GM23338 (cell line): ENCODE measurements around the gene BCAP31. TPM values are rescaled to one million over a fixed set of nuclear protein-coding genes. Genes with fewer than 3 reads are reported as not detected.

Experiments used
- ATAC-seq: fragments of 200-7000 bp; cut with Tn5 transposase; 3 replicates; pipeline ENCODE4 v1.9.1; 2020
- DNase-seq: peaks from one replicate; pipeline ENCODE4 v3.0.0-alpha.2; 2015; ENCODE audit warnings: low spot score
- H2AFZ ChIP-seq: fragments of 200-600 bp; sonication (generic); 2 replicates; pipeline ENCODE4 v1.8.0; 2016; ENCODE audit warnings: antibody characterized with exemption, mild to moderate bottlenecking, moderate library complexity
- H3F3A ChIP-seq: fragments of 200-600 bp; sonication (generic); replicated peaks from 2 replicates; pipeline ENCODE4 v1.8.0; 2017; ENCODE audit warnings: antibody characterized with exemption, mixed run types, low read depth
- H3K27ac ChIP-seq: fragments of 200-600 bp; sonication (generic); 2 replicates; pipeline ENCODE4 v1.6.1; 2016; ENCODE audit warnings: low read depth
- H3K27me3 ChIP-seq: fragments of 200-600 bp; sonication (generic); 2 replicates; pipeline ENCODE4 v1.8.0; 2016; ENCODE audit warnings: mild to moderate bottlenecking, mixed run types, moderate library complexity; ENCODE audit not compliant: insufficient read depth
- H3K36me3 ChIP-seq: fragments of 200-600 bp; sonication (generic); 2 replicates; pipeline ENCODE4 v1.8.0; 2016; ENCODE audit warnings: mild to moderate bottlenecking; ENCODE audit not compliant: insufficient read depth
- H3K4me1 ChIP-seq: fragments of 200-600 bp; sonication (generic); 2 replicates; pipeline ENCODE4 v1.8.0; 2016; ENCODE audit warnings: mild to moderate bottlenecking, moderate library complexity; ENCODE audit not compliant: insufficient read depth
- H3K4me2 ChIP-seq: fragments of 200-600 bp; sonication (generic); 2 replicates; pipeline ENCODE4 v1.7.1; 2017; ENCODE audit warnings: mixed run types
- H3K4me3 ChIP-seq: fragments of 200-600 bp; sonication (generic); 2 replicates; pipeline ENCODE4 v1.6.1; 2016; ENCODE audit warnings: mixed run types
- H3K79me2 ChIP-seq: fragments of 200-600 bp; sonication (generic); replicated peaks from 2 replicates; pipeline ENCODE4 v1.8.0; 2017; ENCODE audit warnings: mild to moderate bottlenecking; ENCODE audit not compliant: insufficient read depth
- H3K9me2 ChIP-seq: fragments of 200-600 bp; sonication (generic); 2 replicates; pipeline ENCODE4 v1.8.0; 2017; ENCODE audit not compliant: insufficient read depth
- H4K20me1 ChIP-seq: fragments of 200-600 bp; sonication (generic); replicated peaks from 2 replicates; pipeline ENCODE4 v1.8.0; 2017; ENCODE audit warnings: mild to moderate bottlenecking; ENCODE audit not compliant: insufficient read depth
- H3K27ac Mint-ChIP-seq: 2 replicates; pipeline ENCODE4 v1.8.0; 2020; ENCODE audit warnings: inconsistent platforms, mild to moderate bottlenecking, moderate library complexity, mixed read lengths
- H3K27me3 Mint-ChIP-seq: 3 replicates; pipeline ENCODE4 v1.8.0; 2022; ENCODE audit warnings: low read depth, mild to moderate bottlenecking, moderate library complexity, mixed read lengths, inconsistent platforms; ENCODE audit not compliant: insufficient read depth, poor library complexity
- H3K36me3 Mint-ChIP-seq: 3 replicates; pipeline ENCODE4 v1.8.0; 2021; ENCODE audit warnings: low read depth, mild to moderate bottlenecking, inconsistent platforms, moderate library complexity, mixed read lengths
- H3K4me1 Mint-ChIP-seq: 3 replicates; pipeline ENCODE4 v1.8.0; 2020; ENCODE audit warnings: mild to moderate bottlenecking, inconsistent platforms, mixed read lengths
- H3K4me3 Mint-ChIP-seq: 3 replicates; pipeline ENCODE4 v1.8.0; 2021; ENCODE audit warnings: moderate library complexity, mild to moderate bottlenecking, inconsistent platforms, mixed read lengths
- H3K9me3 Mint-ChIP-seq: 3 replicates; pipeline ENCODE4 v1.8.0; 2020; ENCODE audit warnings: moderate library complexity, mild to moderate bottlenecking, inconsistent platforms, mixed read lengths
- CTCF ChIP-seq, 2 experiments: fragments of 200-600 bp in 1 of 2; sonication (generic) in 1 of 2; conservative IDR thresholded peaks; 2 replicates each; pipeline versions ENCODE4 v1.5.1 to v1.6.1; 2016 to 2017; ENCODE audit warnings: antibody characterized with exemption in 2 of 2, low read depth in 2 of 2, mild to moderate bottlenecking in 2 of 2, moderate library complexity in 1 of 2
- ETS1 ChIP-seq: IDR thresholded peaks from 2 replicates; pipeline ENCODE4 v1.6.1; 2016; ENCODE audit warnings: antibody characterized with exemption
- EZH2phosphoT487 ChIP-seq: fragments of 200-600 bp; sonication (generic); IDR thresholded peaks from one replicate; pipeline ENCODE4 v1.8.1; 2018; ENCODE audit warnings: antibody characterized with exemption; ENCODE audit not compliant: unreplicated experiment
- JUNB ChIP-seq: IDR thresholded peaks from one replicate; pipeline ENCODE4 v1.6.1; 2016; ENCODE audit warnings: antibody characterized with exemption; ENCODE audit not compliant: unreplicated experiment
- POLR2AphosphoS5 ChIP-seq: IDR thresholded peaks from 2 replicates; pipeline ENCODE4 v1.6.1; 2016; ENCODE audit warnings: antibody characterized with exemption, low read depth
- REST ChIP-seq: IDR thresholded peaks from one replicate; pipeline ENCODE4 v1.6.1; 2018; ENCODE audit warnings: antibody characterized with exemption; ENCODE audit not compliant: unreplicated experiment
- STAT1 ChIP-seq: IDR thresholded peaks from one replicate; pipeline ENCODE4 v1.6.1; 2016; ENCODE audit warnings: antibody characterized with exemption; ENCODE audit not compliant: unreplicated experiment
- ZNF114 ChIP-seq: fragments of 250-450 bp; sonication (Bioruptor Pico); IDR thresholded peaks from 2 replicates; pipeline ENCODE4 v1.5.0; 2020; ENCODE audit warnings: mild to moderate bottlenecking, moderate library complexity
- ZNF462 ChIP-seq: fragments of 250-450 bp; sonication (Bioruptor Pico); IDR thresholded peaks from 2 replicates; pipeline ENCODE4 v1.5.0; 2020; ENCODE audit warnings: mild to moderate bottlenecking, moderate library complexity
- polyA plus RNA-seq: library from polyadenylated mRNA; unstranded; fragments of >200 nt; fragmentation: Nextera tagmentation; extraction: Ambion mirVana; gene quantifications from 2 replicates; pipeline ENCODE4 v1.2.1, GENCODE V29; 2016
- total RNA-seq: library from RNA; depleted of rRNA; stranded (reverse); fragments of >200 nt; shearing (Covaris generic); gene quantifications from 2 replicates; pipeline ENCODE4 v1.2.3, GENCODE V29; 2014

Gene BCAP31
- total and polyA plus RNA-seq, 2 experiments from 2014 or later: 85.0 to 145 TPM

GRCh38 chrX:153770601-153771414 is 46.6 kb upstream of the BCAP31 start (continued):
- TF ChIP-seq CTCF (conservative IDR thresholded peaks at IDR 0.05; ENCODE audit: low read depth in 2 of 2): no peak
- TF ChIP-seq REST: no peak
- no peak for TF ChIP-seq ETS1
- no peak for TF ChIP-seq EZH2phosphoT487

- no peak overlapping the region for H3K27ac ChIP-seq
- H4K20me1 ChIP-seq: no peaks in the 10 kb centered on the region
- Mint-ChIP-seq H3K4me1 (peaks cover 5% of the 10 kb centered on the region; the same call in 2 of the 3 replicates), H3K9me3 (no peaks in the 10 kb centered on the region), H3K36me3 (no peaks in the 10 kb centered on the region), H3K27ac (no peak overlapping the region), H3K4me3 (no peak overlapping the region), H3K27me3 (peaks cover 7% of the 10 kb centered on the region)
- H2AFZ ChIP-seq: no peak overlapping the region
- H3K27me3 ChIP-seq: no peaks in the 10 kb centered on the region
- no peaks in the 10 kb centered on the region for H3K9me2 ChIP-seq
- H3K4me3 ChIP-seq: no peak overlapping the region
- no peaks in the 10 kb centered on the region for H3K36me3 ChIP-seq
- no peaks in the 10 kb centered on the region for H3K79me2 ChIP-seq
- DNase-seq (no peak), ATAC-seq (no peak)
- no peak overlapping the region for H3K4me2 ChIP-seq
- no peaks in the 10 kb centered on the region for H3K4me1 ChIP-seq
- H3F3A ChIP-seq: no peaks in the 10 kb centered on the region
- TF ChIP-seq STAT1: no peak
- no peak for TF ChIP-seq JUNB
- TF ChIP-seq ZNF114 (CRISPR knock-in tag): no peak
- TF ChIP-seq POLR2AphosphoS5: no peak
- no peak for TF ChIP-seq ZNF462 (CRISPR knock-in tag)
These were observed 45.8 kb upstream of the BCAP31 start for GRCh38 chrX:153769865-153770600.
